ENCODE data around the gene EPN3.

EPN3 gene

GRCh38 chr17:50586421-50587247 lies 54.1 kb downstream of the EPN3 start:
- in situ Hi-C loops (cut with MboI; ENCODE audit: low sequenced_read_pairs), result no loop called here

- in situ Hi-C loops (cut with MboI; ENCODE audit: low sequenced_read_pairs), result no loop called here
These were observed 55.0 kb downstream of the EPN3 start for GRCh38 chr17:50587571-50587970.

- in situ Hi-C loops (cut with MboI; ENCODE audit: low sequenced_read_pairs), result no loop called here
These were observed 56.0 kb downstream of the EPN3 start for GRCh38 chr17:50588391-50589049.

GRCh38 chr17:50589095-50589705 lies 56.7 kb downstream of the EPN3 start:
- in situ Hi-C loops (cut with MboI; ENCODE audit: low sequenced_read_pairs), result no loop called here

- in situ Hi-C loops (cut with MboI; ENCODE audit: low sequenced_read_pairs), result no loop called here
These were observed 58.6 kb downstream of the EPN3 start for GRCh38 chr17:50590946-50591737.

- in situ Hi-C loops (cut with MboI; ENCODE audit: low sequenced_read_pairs), result no loop called here
These were observed 60.8 kb downstream of the EPN3 start for GRCh38 chr17:50593321-50593720.

All from hTERT RPE-1 (cell line).